Activated B cell treated with CpG ODN at 0.5 μM for 24 hours (primary cell): ENCODE measurements around the gene LDLRAD4. TPM values are rescaled to one million over a fixed set of nuclear protein-coding genes. Genes with fewer than 3 reads are reported as not detected.
A peak's percentile ranks its signal among the peaks of the same experiment; 100 is the strongest.

ENCODE experiments used
- ATAC-seq: fragments of 200-7000 bp; cut with Tn5 transposase; one replicate; pipeline ENCODE4 v1.10.0; 2021; ENCODE audit warnings: low read depth, mild to moderate bottlenecking, moderate library complexity
- CTCF ChIA-PET: fragments of 350-600 bp; sonication (Branson Sonifier 250); formaldehyde crosslinking; loops from one replicate; lab custom pipeline; 2021; ENCODE audit warnings: antibody characterized with exemption; lab: Charles Lee
- POLR2A ChIA-PET: fragments of 350-600 bp; sonication (Branson Sonifier 250); formaldehyde crosslinking; loops from one replicate; lab custom pipeline; 2021; ENCODE audit warnings: antibody characterized with exemption; lab: Charles Lee
- DNase-seq: peaks from one replicate; pipeline ENCODE4 v3.0.0; 2022
- H3K27ac Mint-ChIP-seq: one replicate; pipeline ENCODE4 v1.8.0; 2020; ENCODE audit warnings: mixed read lengths
- H3K27me3 Mint-ChIP-seq: one replicate; pipeline ENCODE4 v1.8.0; 2021; ENCODE audit warnings: mixed read lengths
- H3K36me3 Mint-ChIP-seq: one replicate; pipeline ENCODE4 v1.8.0; 2021; ENCODE audit warnings: low read depth, mixed read lengths
- H3K4me1 Mint-ChIP-seq: one replicate; pipeline ENCODE4 v1.8.0; 2021; ENCODE audit warnings: mixed read lengths
- H3K4me3 Mint-ChIP-seq: one replicate; pipeline ENCODE4 v1.8.0; 2020; ENCODE audit warnings: mild to moderate bottlenecking, mixed read lengths
- H3K9me3 Mint-ChIP-seq: one replicate; pipeline ENCODE4 v1.8.0; 2020; ENCODE audit warnings: mixed read lengths
- CTCF ChIP-seq: fragments of 200-600 bp; IDR thresholded peaks from one replicate; pipeline ENCODE4 v1.8.0; 2022; ENCODE audit warnings: antibody characterized with exemption, mild to moderate bottlenecking
- intact Hi-C: fragments of 100-400 bp; cut with micrococcal nuclease; formaldehyde crosslinking; loops from one replicate; pipeline ENCODE4 v1.15.1; 2024
- total RNA-seq: library from RNA; stranded (reverse); gene quantifications from 2 replicates; pipeline ENCODE4 v1.2.3, GENCODE V29; 2022

Gene LDLRAD4
- total RNA-seq, 1 donor from 2014 or later = 66.9 TPM

GRCh38 chr18:13500227-13500865, 281.8 kb downstream of the LDLRAD4 start:
- DNase-seq (no peak), ATAC-seq (no peak)
- CTCF ChIA-PET = no interaction called here

GRCh38 chr18:13500869-13501542, 282.4 kb downstream of the LDLRAD4 start:
- Mint-ChIP-seq H3K27me3 (no peaks in the 10 kb centered on the region), H3K27ac (no peak overlapping the region), H3K36me3 (peaks cover 4% of the 10 kb centered on the region), H3K4me3 (no peak overlapping the region), H3K9me3 (peaks cover 3% of the 10 kb centered on the region), H3K4me1 (peaks cover 22% of the 10 kb centered on the region)
- TF ChIP-seq CTCF = no peak
- CTCF ChIA-PET = no interaction called here
- no peak for ATAC-seq
- intact Hi-C loops = loop anchor here (5.0 kb wide), 1 partner anchor 36 kb away; no protein-coding TSS in a partner anchor
- POLR2A ChIA-PET = interaction anchor here (0.6 to 1.2 kb wide), 2 partner anchors 19 to 36 kb away, joined by 3 to 8 read pairs; no protein-coding TSS in a partner anchor
- no peak for DNase-seq

More at GRCh38 chr18:13500227-13500865, 281.8 kb downstream of the LDLRAD4 start:
- peaks cover 4% of the 10 kb centered on the region for H3K36me3 Mint-ChIP-seq
- peaks cover 19% of the 10 kb centered on the region for H3K4me1 Mint-ChIP-seq
- no peak overlapping the region for H3K4me3 Mint-ChIP-seq
- no peak overlapping the region for H3K27ac Mint-ChIP-seq
- peaks cover 3% of the 10 kb centered on the region for H3K9me3 Mint-ChIP-seq
- POLR2A ChIA-PET = interaction anchor here (0.6 kb wide), 1 partner anchor 18 kb away, joined by 3 read pairs; no protein-coding TSS in a partner anchor
- TF ChIP-seq CTCF = no peak
- intact Hi-C loops = loop anchor here (5.0 kb wide), 1 partner anchor 37 kb away; no protein-coding TSS in a partner anchor
- H3K27me3 Mint-ChIP-seq = no peaks in the 10 kb centered on the region

- Mint-ChIP-seq H3K9me3 (peaks cover 3% of the 10 kb centered on the region), H3K4me3 (no peak overlapping the region), H3K27me3 (no peaks in the 10 kb centered on the region), H3K36me3 (peaks cover 4% of the 10 kb centered on the region), H3K4me1 (peaks cover 27% of the 10 kb centered on the region), H3K27ac (no peak overlapping the region)
- ChIA-PET POLR2A (interaction anchor here (1.0 to 1.2 kb wide), 3 partner anchors 37 to 618 kb away, joined by 3 to 8 read pairs (median 6); no protein-coding TSS in a partner anchor), CTCF (interaction anchor here (0.9 to 1.2 kb wide), 2 partner anchors 57 to 286 kb away, joined by 3 read pairs; no protein-coding TSS in a partner anchor)
- ATAC-seq (no peak), DNase-seq (no peak)
- intact Hi-C loops = loop anchor here (5.0 kb wide), 1 partner anchor 36 kb away; no protein-coding TSS in a partner anchor
- TF ChIP-seq CTCF = no peak
Observed at GRCh38 chr18:13501543-13501887, 283.0 kb downstream of the LDLRAD4 start.

- ATAC-seq (peak; percentile 90), DNase-seq (no peak)
- intact Hi-C loops = loop anchor here (1.0 to 5.0 kb wide), 3 partner anchors 35 to 127 kb away; no protein-coding TSS in a partner anchor
- no peak for TF ChIP-seq CTCF
- H3K4me1 Mint-ChIP-seq = peaks cover 27% of the 10 kb centered on the region
- ChIA-PET CTCF (interaction anchor here (0.9 to 1.2 kb wide), 2 partner anchors 56 to 286 kb away, joined by 3 read pairs; no protein-coding TSS in a partner anchor), POLR2A (interaction anchor here (1.0 to 1.2 kb wide), 3 partner anchors 37 to 618 kb away, joined by 3 to 8 read pairs (median 6); no protein-coding TSS in a partner anchor)
- H3K9me3 Mint-ChIP-seq = peaks cover 3% of the 10 kb centered on the region
- H3K36me3 Mint-ChIP-seq = peaks cover 4% of the 10 kb centered on the region
- H3K27me3 Mint-ChIP-seq = no peaks in the 10 kb centered on the region
- H3K4me3 Mint-ChIP-seq = no peak overlapping the region
- H3K27ac Mint-ChIP-seq = peak overlapping the region; percentile 67
Observed at GRCh38 chr18:13501891-13502290, 283.3 kb downstream of the LDLRAD4 start.
